OCI-LY1 (cell line): ENCODE data around the gene GCC2.
A peak's percentile ranks its signal among the peaks of the same experiment; 100 is the strongest.

Experiments used
- H2AFZ ChIP-seq: fragments of 200-600 bp; sonication (generic), shearing (Covaris generic); 2 replicates; pipeline ENCODE4 v1.6.0; 2014; ENCODE audit warnings: antibody characterized with exemption, mild to moderate bottlenecking, low read length
- H3F3A ChIP-seq: fragments of 200-600 bp; sonication (generic), shearing (Covaris generic); 2 replicates; pipeline ENCODE4 v1.6.0; 2014; ENCODE audit warnings: mild to moderate bottlenecking, antibody characterized with exemption, low read length, moderate library complexity; ENCODE audit not compliant: insufficient read depth
- H3K27ac ChIP-seq: fragments of 200-600 bp; sonication (generic); 2 replicates; pipeline ENCODE4 v1.5.1; 2014; ENCODE audit warnings: low read length, mixed run types, mild to moderate bottlenecking, low read depth; ENCODE audit not compliant: poor library complexity, severe bottlenecking
- H3K27me3 ChIP-seq: fragments of 200-600 bp; sonication (generic); 2 replicates; pipeline ENCODE4 v1.6.0; 2014; ENCODE audit warnings: antibody characterized with exemption, mild to moderate bottlenecking, low read length, moderate library complexity; ENCODE audit not compliant: insufficient read depth
- H3K36me3 ChIP-seq: fragments of 200-600 bp; sonication (generic); 2 replicates; pipeline ENCODE4 v1.6.1; 2014; ENCODE audit warnings: mild to moderate bottlenecking, antibody characterized with exemption, low read length, moderate library complexity, mixed read lengths; ENCODE audit not compliant: insufficient read depth
- H3K4me1 ChIP-seq: fragments of 200-600 bp; sonication (generic); 2 replicates; pipeline ENCODE4 v1.5.1; 2014; ENCODE audit warnings: mild to moderate bottlenecking, low read length, moderate library complexity; ENCODE audit not compliant: insufficient read depth, severe bottlenecking
- H3K4me2 ChIP-seq: fragments of 200-600 bp; sonication (generic), shearing (Covaris generic); 2 replicates; pipeline ENCODE4 v1.6.1; 2014; ENCODE audit warnings: low read length
- H3K4me3 ChIP-seq: fragments of 200-600 bp; sonication (generic); 2 replicates; pipeline ENCODE4 v1.5.1; 2014; ENCODE audit warnings: low read length, low read depth, mild to moderate bottlenecking, mixed read lengths; ENCODE audit not compliant: poor library complexity, severe bottlenecking
- H3K79me2 ChIP-seq: fragments of 200-600 bp; shearing (Covaris generic); 2 replicates; pipeline ENCODE4 v1.6.1; 2016; ENCODE audit warnings: mixed run types, low read length, mixed read lengths; ENCODE audit not compliant: insufficient read depth
- H3K9ac ChIP-seq: fragments of 200-600 bp; sonication (generic), shearing (Covaris generic); 2 replicates; pipeline ENCODE4 v1.6.1; 2014; ENCODE audit warnings: mild to moderate bottlenecking, low read length, mixed read lengths
- H3K9me2 ChIP-seq: fragments of 200-600 bp; sonication (generic), shearing (Covaris generic); 2 replicates; pipeline ENCODE4 v1.6.1; 2014; ENCODE audit warnings: low read depth, mild to moderate bottlenecking, low read length, mixed read lengths
- H3K9me3 ChIP-seq: fragments of 200-600 bp; shearing (Covaris generic); 2 replicates; pipeline ENCODE4 v1.6.1; 2014; ENCODE audit warnings: low read length, mixed read lengths
- H4K20me1 ChIP-seq: fragments of 200-600 bp; sonication (generic), shearing (Covaris generic); 2 replicates; pipeline ENCODE4 v1.6.0; 2016; ENCODE audit warnings: mild to moderate bottlenecking, low read length; ENCODE audit not compliant: insufficient read depth
- EZH2 ChIP-seq: fragments of 200-600 bp; sonication (generic), shearing (Covaris generic); IDR thresholded peaks from 2 replicates; pipeline ENCODE4 v1.8.0; 2017; ENCODE audit warnings: borderline replicate concordance, mixed run types, mild to moderate bottlenecking, antibody characterized with exemption, low read length, moderate library complexity, mixed read lengths
- TF ChIP-seq, protein P1 (sequence below): fragments of 200-600 bp; sonication (generic), shearing (Covaris generic); IDR thresholded peaks from 2 replicates; pipeline ENCODE4 v1.5.1; 2017; ENCODE audit warnings: mild to moderate bottlenecking, antibody characterized with exemption, low read length, moderate library complexity, mixed read lengths

GCC2 gene

DNA sequence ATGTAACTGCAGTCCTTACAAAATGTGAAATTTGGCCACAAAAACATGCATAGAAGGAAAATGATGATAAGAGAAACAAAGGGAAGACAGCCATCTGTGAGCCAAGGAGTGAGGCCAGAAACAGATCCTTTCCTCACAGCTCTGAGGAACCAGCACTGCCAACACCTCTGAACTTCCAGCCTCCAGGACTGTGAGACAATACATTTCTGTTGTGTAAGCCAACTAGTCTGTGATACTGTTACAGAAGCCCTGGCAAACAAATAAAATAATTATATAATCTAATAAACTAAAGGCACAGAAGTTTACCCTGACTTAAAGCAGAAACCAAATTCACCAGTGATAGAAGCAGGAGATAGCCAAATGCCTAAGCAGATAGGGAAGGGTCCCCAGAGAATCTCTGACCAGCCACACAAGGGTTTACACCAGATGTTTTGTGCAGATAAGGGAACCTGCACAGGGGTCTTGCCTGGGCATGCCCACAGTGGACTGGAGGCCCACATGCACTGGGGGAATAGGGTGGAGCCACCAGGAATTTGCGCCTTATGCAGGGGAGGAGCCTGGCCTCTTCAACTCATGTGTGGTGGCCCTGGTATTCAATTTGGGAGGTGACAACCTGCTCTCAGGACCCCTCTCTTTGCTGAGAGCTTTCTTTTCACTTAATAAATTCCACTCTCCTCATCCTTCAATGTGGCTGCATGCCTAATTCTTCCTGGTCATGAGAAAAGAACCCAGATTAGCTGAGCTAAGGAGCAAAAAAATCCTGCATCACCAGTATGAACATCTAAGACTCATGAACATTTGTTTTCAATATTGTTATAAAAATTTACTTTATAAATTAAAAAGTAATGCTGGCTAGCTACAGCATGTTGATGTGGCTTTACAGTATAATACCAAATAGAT lies 3.8 kb upstream of the GCC2 start:
- TF ChIP-seq, protein P1, sequence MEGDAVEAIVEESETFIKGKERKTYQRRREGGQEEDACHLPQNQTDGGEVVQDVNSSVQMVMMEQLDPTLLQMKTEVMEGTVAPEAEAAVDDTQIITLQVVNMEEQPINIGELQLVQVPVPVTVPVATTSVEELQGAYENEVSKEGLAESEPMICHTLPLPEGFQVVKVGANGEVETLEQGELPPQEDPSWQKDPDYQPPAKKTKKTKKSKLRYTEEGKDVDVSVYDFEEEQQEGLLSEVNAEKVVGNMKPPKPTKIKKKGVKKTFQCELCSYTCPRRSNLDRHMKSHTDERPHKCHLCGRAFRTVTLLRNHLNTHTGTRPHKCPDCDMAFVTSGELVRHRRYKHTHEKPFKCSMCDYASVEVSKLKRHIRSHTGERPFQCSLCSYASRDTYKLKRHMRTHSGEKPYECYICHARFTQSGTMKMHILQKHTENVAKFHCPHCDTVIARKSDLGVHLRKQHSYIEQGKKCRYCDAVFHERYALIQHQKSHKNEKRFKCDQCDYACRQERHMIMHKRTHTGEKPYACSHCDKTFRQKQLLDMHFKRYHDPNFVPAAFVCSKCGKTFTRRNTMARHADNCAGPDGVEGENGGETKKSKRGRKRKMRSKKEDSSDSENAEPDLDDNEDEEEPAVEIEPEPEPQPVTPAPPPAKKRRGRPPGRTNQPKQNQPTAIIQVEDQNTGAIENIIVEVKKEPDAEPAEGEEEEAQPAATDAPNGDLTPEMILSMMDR: no peak
- no peak for TF ChIP-seq EZH2
- Histone ChIP-seq H3F3A (no peaks in the 10 kb centered on the region), H3K4me3 (no peak overlapping the region), H3K79me2 (0 out of 2 replicates have a peak, but pooled peaks cover 3% of the 10 kb centered on the region), H3K4me2 (no peak overlapping the region), H3K9ac (no peak overlapping the region), H3K27ac (no peak overlapping the region), H3K4me1 (peaks cover 23% of the 10 kb centered on the region), H3K27me3 (no peaks in the 10 kb centered on the region), H3K9me2 (no peaks in the 10 kb centered on the region), H4K20me1 (no peaks in the 10 kb centered on the region), H3K9me3 (no peaks in the 10 kb centered on the region), H3K36me3 (no peaks in the 10 kb centered on the region), H2AFZ (no peak overlapping the region)

DNA sequence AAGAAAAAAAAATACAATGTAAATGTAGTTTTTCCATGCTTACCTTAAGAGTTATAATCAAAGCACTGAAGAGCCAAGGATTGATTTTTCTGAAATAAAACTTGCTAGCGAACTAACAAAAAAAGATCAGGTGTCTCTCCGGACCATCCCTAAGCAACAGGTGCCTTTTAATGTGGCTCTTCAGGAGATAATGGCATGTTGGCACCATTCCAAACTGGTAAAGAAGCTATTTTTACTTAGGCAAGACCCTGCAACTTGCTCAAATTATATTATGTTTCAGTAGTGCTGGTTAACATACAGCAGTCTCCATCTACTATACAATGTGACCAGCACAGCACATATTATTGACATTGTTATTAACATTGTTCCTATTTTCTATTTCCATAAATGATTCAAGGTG lies 2.3 kb upstream of the GCC2 start:
- H3K36me3 ChIP-seq: peaks cover 12% of the 10 kb centered on the region; the same call in 1 of the 2 replicates
- H3K9ac ChIP-seq: no peak overlapping the region
- no peak overlapping the region for H3K4me3 ChIP-seq
- peaks cover 23% of the 10 kb centered on the region for H3K4me1 ChIP-seq
- H2AFZ ChIP-seq: no peak overlapping the region
- no peaks in the 10 kb centered on the region for H3F3A ChIP-seq
- H3K4me2 ChIP-seq: no peak overlapping the region
- TF ChIP-seq, protein P1: no peak
- no peak for TF ChIP-seq EZH2
- H3K27ac ChIP-seq: no peak overlapping the region
- H3K27me3 ChIP-seq: no peaks in the 10 kb centered on the region
- no peaks in the 10 kb centered on the region for H3K9me2 ChIP-seq
- H3K79me2 ChIP-seq: 0 out of 2 replicates have a peak, but pooled peaks cover 3% of the 10 kb centered on the region
- H3K9me3 ChIP-seq: no peaks in the 10 kb centered on the region
- no peaks in the 10 kb centered on the region for H4K20me1 ChIP-seq

DNA sequence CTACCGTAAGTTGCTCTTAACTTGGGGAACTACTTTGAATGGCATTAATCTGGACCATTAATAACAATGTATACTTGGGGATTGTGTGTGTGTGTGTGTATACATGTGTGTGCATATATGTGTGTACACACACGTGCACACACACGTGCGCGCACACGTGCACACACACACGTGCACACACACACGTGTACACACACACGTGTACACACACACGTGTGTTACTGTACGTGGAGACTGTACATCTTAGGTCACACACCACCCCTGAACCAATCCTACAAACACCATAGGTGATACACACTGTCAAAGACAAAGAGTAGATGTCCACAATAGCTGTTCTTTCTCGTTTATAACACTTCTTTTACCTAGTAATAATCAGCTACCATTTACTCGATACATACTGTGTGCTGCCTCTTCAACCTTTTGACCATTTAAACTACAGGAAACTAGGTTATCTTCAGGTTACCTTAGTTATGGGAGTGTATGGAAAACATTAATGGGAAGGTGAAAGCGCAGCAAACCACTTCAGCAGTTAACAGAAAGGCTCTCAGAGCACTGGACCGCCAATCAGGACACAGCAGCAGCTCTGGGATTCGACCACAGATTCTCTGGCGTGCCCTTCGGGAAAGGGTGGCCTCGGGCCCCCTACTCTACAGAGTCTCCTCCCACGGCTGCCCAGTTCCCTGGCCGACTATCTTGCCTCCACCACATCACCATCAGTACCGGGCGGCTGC lies 894 bp upstream of the GCC2 start:
- Histone ChIP-seq H4K20me1 (no peaks in the 10 kb centered on the region), H3F3A (no peaks in the 10 kb centered on the region), H3K9ac (peak overlapping the region; percentile 78), H3K4me1 (peaks cover 23% of the 10 kb centered on the region), H3K9me2 (no peaks in the 10 kb centered on the region), H3K9me3 (no peaks in the 10 kb centered on the region), H3K79me2 (0 out of 2 replicates have a peak, but pooled peaks cover 3% of the 10 kb centered on the region), H3K4me2 (peak overlapping the region; percentile 83), H3K4me3 (peak overlapping the region; percentile 81), H2AFZ (0 out of 2 replicates have a peak overlapping the region, but pooled peaks have one; percentile 38), H3K27me3 (no peaks in the 10 kb centered on the region), H3K27ac (no peak overlapping the region), H3K36me3 (peaks cover 23% of the 10 kb centered on the region)
- no peak for TF ChIP-seq EZH2
- TF ChIP-seq, protein P1: no peak
